DND-41 (cell line): ENCODE measurements around the gene NDUFB6.

Experiments
- ATAC-seq: fragments of 200-7000 bp; cut with Tn5 transposase; 3 replicates; pipeline ENCODE4 v1.9.1; 2021; ENCODE audit warnings: low read depth; ENCODE audit not compliant: insufficient read depth
- DNase-seq: peaks from one replicate; pipeline ENCODE4 v3.0.0-alpha.2; 2020
- H2AFZ ChIP-seq: 2 replicates; pipeline ENCODE4 v1.6.0; 2012; ENCODE audit warnings: low read depth, low read length
- H3K27ac ChIP-seq: 2 replicates; pipeline ENCODE4 v1.5.1; 2012; ENCODE audit warnings: low read length, inconsistent platforms
- H3K27me3 ChIP-seq: fragments of 200-600 bp; sonication (generic); 2 replicates; pipeline ENCODE4 v1.6.0; 2012; ENCODE audit warnings: low read length, mild to moderate bottlenecking, inconsistent platforms; ENCODE audit not compliant: insufficient read depth, poor library complexity
- H3K36me3 ChIP-seq: 2 replicates; pipeline ENCODE4 v1.5.1; 2012; ENCODE audit warnings: low read length, inconsistent platforms; ENCODE audit not compliant: insufficient read depth
- H3K4me1 ChIP-seq: 2 replicates; pipeline ENCODE4 v1.5.1; 2012; ENCODE audit warnings: mild to moderate bottlenecking, low read length; ENCODE audit not compliant: insufficient read depth
- H3K4me2 ChIP-seq: 2 replicates; pipeline ENCODE4 v1.6.0; 2012; ENCODE audit warnings: mild to moderate bottlenecking, moderate library complexity, low read length, inconsistent platforms; ENCODE audit not compliant: insufficient read depth
- H3K4me3 ChIP-seq, 2 experiments: fragments of 200-600 bp in 1 of 2; shearing (Covaris generic) in 1 of 2; 2 replicates each; pipeline ENCODE4 v1.5.1; 2012 to 2016; ENCODE audit warnings: inconsistent platforms in 2 of 2, low read length in 2 of 2, mild to moderate bottlenecking in 2 of 2, low read depth in 1 of 2, moderate library complexity in 1 of 2
- H3K79me2 ChIP-seq: 2 replicates; pipeline ENCODE4 v1.6.0; 2012; ENCODE audit warnings: low read length, inconsistent platforms; ENCODE audit not compliant: insufficient read depth
- H3K9ac ChIP-seq: 2 replicates; pipeline ENCODE4 v1.6.0; 2012; ENCODE audit warnings: low read depth, mild to moderate bottlenecking, inconsistent platforms, low read length, moderate library complexity
- H3K9me3 ChIP-seq: 2 replicates; pipeline ENCODE4 v1.5.1; 2012; ENCODE audit warnings: low read length, moderate library complexity, mild to moderate bottlenecking, inconsistent platforms; ENCODE audit not compliant: insufficient read depth, severe bottlenecking
- H4K20me1 ChIP-seq: 2 replicates; pipeline ENCODE4 v1.6.0; 2012; ENCODE audit warnings: low read length; ENCODE audit not compliant: insufficient read depth
- CTCF ChIP-seq: IDR thresholded peaks from 2 replicates; pipeline ENCODE4 v1.5.1; 2012; ENCODE audit warnings: borderline replicate concordance, low read length, moderate library complexity, mild to moderate bottlenecking; ENCODE audit not compliant: poor library complexity, severe bottlenecking; ENCODE audit errors: extremely low read depth
- EZH2 ChIP-seq: IDR thresholded peaks from 3 replicates; pipeline ENCODE4 v1.6.1; 2012; ENCODE audit warnings: borderline replicate concordance, low read depth, mild to moderate bottlenecking, moderate library complexity, low read length, inconsistent platforms; ENCODE audit not compliant: severe bottlenecking

Gene NDUFB6

DNA sequence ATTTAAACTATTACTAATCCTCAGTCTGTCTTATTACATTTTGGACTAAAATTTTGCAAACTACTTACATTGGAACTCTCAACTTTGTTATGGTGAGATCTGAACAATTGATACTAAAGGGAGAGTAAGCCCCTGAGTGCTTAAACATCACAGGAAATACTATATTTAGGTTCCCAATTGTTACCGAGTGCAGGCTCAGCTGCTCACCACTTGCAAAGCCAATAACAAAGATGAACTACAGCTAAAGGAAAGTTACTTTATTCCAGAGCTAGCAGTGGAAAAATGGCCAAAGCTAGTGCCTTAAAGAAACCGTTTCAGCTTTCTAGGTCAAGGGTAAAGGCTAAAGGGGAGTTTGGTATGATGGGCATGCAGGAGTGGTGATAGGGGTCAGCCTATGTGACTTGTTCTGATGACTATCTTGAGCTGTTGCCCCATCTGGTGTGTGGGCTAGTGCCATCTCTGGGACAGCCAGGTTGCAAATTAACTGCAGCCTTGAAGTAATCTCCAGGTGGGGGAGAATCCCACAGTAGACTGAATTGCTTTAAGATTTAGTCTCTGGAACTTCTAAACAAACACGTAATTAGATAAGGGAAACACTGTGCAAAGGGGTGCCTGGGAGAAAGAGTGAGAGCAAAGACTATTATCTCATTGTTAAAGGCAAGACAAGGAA is 7.8 kb upstream of the NDUFB6 start:
- Histone ChIP-seq H3K9ac (no peak overlapping the region), H3K4me1 (no peaks in the 10 kb centered on the region), H4K20me1 (no peaks in the 10 kb centered on the region), H3K4me3 (no peak overlapping the region), H3K27ac (no peak overlapping the region), H3K27me3 (peaks cover 3% of the 10 kb centered on the region), H2AFZ (no peak overlapping the region), H3K4me2 (no peak overlapping the region), H3K36me3 (no peaks in the 10 kb centered on the region), H3K79me2 (no peaks in the 10 kb centered on the region), H3K9me3 (no peaks in the 10 kb centered on the region)
- TF ChIP-seq EZH2 (no peak), CTCF (no peak)
- DNase-seq = no peak
- no peak for ATAC-seq

DNA sequence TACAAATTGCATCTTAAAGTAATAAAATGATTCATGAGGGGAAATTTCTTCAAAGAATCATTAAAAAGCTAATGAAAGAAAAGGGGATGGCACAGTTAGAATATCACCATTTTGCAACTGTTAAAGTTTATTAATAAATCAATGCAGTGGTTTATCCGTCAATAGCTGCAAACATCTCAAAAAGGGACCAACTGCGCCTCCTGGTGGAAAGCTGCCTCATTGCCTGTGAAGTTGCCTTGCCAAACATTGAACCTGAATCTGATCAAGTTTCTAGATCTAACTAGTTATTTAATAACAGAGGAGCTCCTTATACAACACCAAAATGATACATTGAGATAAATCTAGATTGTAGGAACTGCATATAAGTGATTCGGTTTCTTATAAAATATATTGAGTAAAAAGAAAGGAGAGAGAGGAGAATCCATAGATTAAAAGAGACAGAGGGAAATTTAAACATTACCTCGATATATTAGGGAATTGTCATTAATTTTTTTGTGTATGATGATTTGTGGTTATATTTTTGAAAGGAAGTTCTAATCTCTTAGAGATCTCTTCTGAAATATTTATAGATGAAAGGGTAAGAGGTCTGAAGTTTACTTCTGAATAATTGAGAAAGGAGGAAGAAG is 6.9 kb upstream of the NDUFB6 start:
- no peaks in the 10 kb centered on the region for H3K4me1 ChIP-seq
- H3K27me3 ChIP-seq = peaks cover 3% of the 10 kb centered on the region
- no peak overlapping the region for H2AFZ ChIP-seq
- H3K79me2 ChIP-seq = no peaks in the 10 kb centered on the region
- ATAC-seq = peak; percentile 70; the same call in 1 of the 3 replicates
- no peak overlapping the region for H3K27ac ChIP-seq
- TF ChIP-seq EZH2 (no peak), CTCF (peak; percentile 94)
- H3K4me2 ChIP-seq = no peak overlapping the region
- no peaks in the 10 kb centered on the region for H4K20me1 ChIP-seq
- H3K9ac ChIP-seq = no peak overlapping the region
- H3K36me3 ChIP-seq = no peaks in the 10 kb centered on the region
- H3K9me3 ChIP-seq = no peaks in the 10 kb centered on the region
- peak; percentile 67 for DNase-seq
- H3K4me3 ChIP-seq = no peak overlapping the region

DNA sequence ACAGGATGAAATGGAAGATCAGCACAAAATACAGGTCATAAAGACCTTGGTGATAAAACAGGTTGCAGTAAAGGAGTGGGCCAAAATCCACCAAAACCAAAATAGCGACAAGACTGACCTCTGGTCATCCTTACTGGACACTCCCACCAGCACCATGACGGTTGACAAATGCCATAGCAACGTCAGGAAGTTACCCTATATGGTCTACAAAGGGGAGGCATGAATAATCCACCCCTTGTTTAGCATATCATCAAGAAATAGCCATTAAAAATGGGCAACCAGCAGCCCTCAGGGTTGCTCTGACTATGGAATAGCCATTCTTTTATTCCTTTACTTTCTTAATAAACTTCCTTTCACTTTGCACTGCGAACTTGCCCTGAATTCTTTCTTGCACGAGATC is 6.0 kb upstream of the NDUFB6 start:
- no peak for ATAC-seq
- TF ChIP-seq CTCF (no peak), EZH2 (no peak)
- Histone ChIP-seq H3K9ac (no peak overlapping the region), H3K4me1 (peaks cover under 1% of the 10 kb centered on the region; the same call in 1 of the 2 replicates), H3K9me3 (no peaks in the 10 kb centered on the region), H3K27me3 (peaks cover 3% of the 10 kb centered on the region), H3K4me3 (no peak overlapping the region), H2AFZ (no peak overlapping the region), H3K79me2 (no peaks in the 10 kb centered on the region), H4K20me1 (no peaks in the 10 kb centered on the region), H3K4me2 (no peak overlapping the region), H3K36me3 (no peaks in the 10 kb centered on the region), H3K27ac (no peak overlapping the region)
- no peak for DNase-seq
